Neural cell (in vitro differentiated cells): ENCODE data around the gene DNAJC10. TPM values are rescaled to one million over a fixed set of nuclear protein-coding genes. Genes with fewer than 3 reads are reported as not detected.

Source experiments
- H2AFZ ChIP-seq: fragments of 200-600, 300-800 bp; sonication (generic), shearing (Covaris generic); 2 replicates; pipeline ENCODE4 v1.6.0; 2014; ENCODE audit warnings: low read depth, mild to moderate bottlenecking, antibody characterized with exemption, low read length, moderate library complexity
- H3F3A ChIP-seq: fragments of 200-600 bp; shearing (Covaris generic); 2 replicates; pipeline ENCODE4 v1.6.1; 2016; ENCODE audit warnings: mild to moderate bottlenecking, moderate library complexity, mixed read lengths, antibody characterized with exemption, low read length; ENCODE audit not compliant: insufficient read depth, poor library complexity, severe bottlenecking
- H3K27ac ChIP-seq: fragments of 200-600, 300-800 bp; sonication (generic), shearing (Covaris generic); 2 replicates; pipeline ENCODE4 v1.5.1; 2014; ENCODE audit warnings: mild to moderate bottlenecking, low read length, moderate library complexity
- H3K27me3 ChIP-seq: fragments of 300-800, 200-600 bp; sonication (generic), shearing (Covaris generic); 2 replicates; pipeline ENCODE4 v1.6.0; 2014; ENCODE audit warnings: mild to moderate bottlenecking, low read depth, low read length, moderate library complexity; ENCODE audit not compliant: insufficient read depth
- H3K36me3 ChIP-seq: fragments of 300-800, 200-600 bp; sonication (generic), shearing (Covaris generic); 2 replicates; pipeline ENCODE4 v1.5.1; 2014; ENCODE audit warnings: mild to moderate bottlenecking, antibody characterized with exemption, low read length, moderate library complexity; ENCODE audit not compliant: insufficient read depth
- H3K4me2 ChIP-seq: fragments of 300-800, 200-600 bp; sonication (generic), shearing (Covaris generic); 2 replicates; pipeline ENCODE4 v1.6.0; 2014; ENCODE audit warnings: mild to moderate bottlenecking, low read length
- H3K4me3 ChIP-seq: fragments of 300-800, 200-600 bp; sonication (generic), shearing (Covaris generic); 2 replicates; pipeline ENCODE4 v1.5.1; 2014; ENCODE audit warnings: mild to moderate bottlenecking, low read length, moderate library complexity
- H3K79me2 ChIP-seq: fragments of 200-600 bp; shearing (Covaris generic); replicated peaks from 2 replicates; pipeline ENCODE4 v1.6.0; 2014; ENCODE audit warnings: mild to moderate bottlenecking, low read length, moderate library complexity; ENCODE audit not compliant: insufficient read depth
- H3K9ac ChIP-seq: fragments of 300-800, 200-600 bp; sonication (generic), shearing (Covaris generic); 2 replicates; pipeline ENCODE4 v1.6.1; 2016; ENCODE audit warnings: mild to moderate bottlenecking, low read length, mixed read lengths
- H3K9me2 ChIP-seq: fragments of 200-600 bp; shearing (Covaris generic); 2 replicates; pipeline ENCODE4 v1.6.1; 2016; ENCODE audit warnings: mild to moderate bottlenecking, low read length, mixed read lengths; ENCODE audit not compliant: insufficient read depth
- H3K9me3 ChIP-seq: fragments of 200-600, 300-800 bp; sonication (generic), shearing (Covaris generic); 2 replicates; pipeline ENCODE4 v1.6.1; 2016; ENCODE audit warnings: mild to moderate bottlenecking, mixed run types, low read length, moderate library complexity, mixed read lengths
- H4K20me1 ChIP-seq: fragments of 200-600 bp; shearing (Covaris generic); 2 replicates; pipeline ENCODE4 v1.6.1; 2016; ENCODE audit warnings: mild to moderate bottlenecking, mixed run types; ENCODE audit not compliant: insufficient read depth
- CTCF ChIP-seq: fragments of 450-650 bp; IDR thresholded peaks from 2 replicates; pipeline ENCODE4 v1.5.1; 2014; ENCODE audit warnings: antibody characterized with exemption, mild to moderate bottlenecking, moderate library complexity; ENCODE audit not compliant: poor library complexity, severe bottlenecking
- EP300 ChIP-seq: fragments of 450-650 bp; conservative IDR thresholded peaks from 2 replicates; pipeline ENCODE4 v1.6.1; 2014; ENCODE audit warnings: antibody characterized with exemption, mild to moderate bottlenecking, moderate library complexity; ENCODE audit not compliant: poor library complexity, severe bottlenecking
- EZH2 ChIP-seq: fragments of 200-600, 300-800 bp; shearing (Covaris generic), sonication (generic); IDR thresholded peaks from 2 replicates; pipeline ENCODE4 v1.6.1; 2014; ENCODE audit warnings: antibody characterized with exemption, low read length, borderline replicate concordance, mild to moderate bottlenecking; ENCODE audit not compliant: insufficient read depth, poor library complexity, severe bottlenecking
- MXI1 ChIP-seq: fragments of 450-650 bp; conservative IDR thresholded peaks from 2 replicates; pipeline ENCODE4 v1.6.1; 2014; ENCODE audit warnings: antibody characterized with exemption, mild to moderate bottlenecking; ENCODE audit not compliant: poor library complexity, severe bottlenecking
- POLR2AphosphoS5 ChIP-seq: IDR thresholded peaks from 2 replicates; pipeline ENCODE4 v1.6.1; 2012
- RAD21 ChIP-seq: fragments of 450-650 bp; conservative IDR thresholded peaks from 2 replicates; pipeline ENCODE4 v1.6.1; 2014; ENCODE audit warnings: antibody characterized with exemption, mild to moderate bottlenecking, moderate library complexity
- REST ChIP-seq: IDR thresholded peaks from 2 replicates; pipeline ENCODE4 v1.6.1; 2012; ENCODE audit warnings: borderline replicate concordance
- SMC3 ChIP-seq: fragments of 450-650 bp; conservative IDR thresholded peaks from 2 replicates; pipeline ENCODE4 v1.6.1; 2014; ENCODE audit warnings: antibody characterized with exemption, mild to moderate bottlenecking, moderate library complexity; ENCODE audit not compliant: poor library complexity
- TAF1 ChIP-seq: IDR thresholded peaks from 2 replicates; pipeline ENCODE4 v1.6.1; 2012; ENCODE audit warnings: low read depth
- polyA plus RNA-seq: library from polyadenylated mRNA; depleted of rRNA; stranded (reverse); fragments of >200 nt; gene quantifications from 2 replicates; pipeline ENCODE4 v1.2.3, GENCODE V29; 2014

DNAJC10 gene
- polyA plus RNA-seq, 1 donor from 2014 or later: 92.5 TPM

- H3K4me3 ChIP-seq: no peak overlapping the region
- no peak for TF ChIP-seq RAD21
- no peak for TF ChIP-seq POLR2AphosphoS5
- TF ChIP-seq CTCF: no peak
- no peak for TF ChIP-seq EP300
- no peak for TF ChIP-seq EZH2
- TF ChIP-seq REST: no peak
- TF ChIP-seq MXI1: no peak
- TF ChIP-seq SMC3: no peak
- TF ChIP-seq TAF1: no peak
- H2AFZ ChIP-seq: no peak overlapping the region
Observed at GRCh38 chr2:182706751-182707150, 9.3 kb upstream of the DNAJC10 start.

GRCh38 chr2:182713601-182714000 is 2.5 kb upstream of the DNAJC10 start:
- Histone ChIP-seq H3K79me2 (no peaks in the 10 kb centered on the region), H3K36me3 (no peaks in the 10 kb centered on the region), H3K9me2 (no peaks in the 10 kb centered on the region), H3F3A (no peaks in the 10 kb centered on the region), H2AFZ (no peak overlapping the region), H3K27ac (no peak overlapping the region), H3K9me3 (no peaks in the 10 kb centered on the region), H4K20me1 (no peaks in the 10 kb centered on the region), H3K4me2 (no peak overlapping the region), H3K27me3 (no peaks in the 10 kb centered on the region), H3K9ac (no peak overlapping the region), H3K4me3 (no peak overlapping the region)
- TF ChIP-seq RAD21 (no peak), EZH2 (no peak), CTCF (no peak), SMC3 (no peak)

More at GRCh38 chr2:182706751-182707150, 9.3 kb upstream of the DNAJC10 start:
- Histone ChIP-seq H3K36me3 (no peaks in the 10 kb centered on the region), H3F3A (no peaks in the 10 kb centered on the region), H4K20me1 (no peaks in the 10 kb centered on the region), H3K4me2 (no peak overlapping the region), H3K9me2 (no peaks in the 10 kb centered on the region), H3K9ac (no peak overlapping the region), H3K27me3 (no peaks in the 10 kb centered on the region), H3K79me2 (no peaks in the 10 kb centered on the region), H3K27ac (no peak overlapping the region), H3K9me3 (no peaks in the 10 kb centered on the region)
